Muscle of arm (tissue), 12 donors: Measurements from ENCODE around the gene FIBCD1. TPM values are rescaled to one million over a fixed set of nuclear protein-coding genes. Genes with fewer than 3 reads are reported as not detected.
"Not testable (repeated sequence)": the region's sequence is repeated elsewhere in the genome, so short reads cannot be mapped to it uniquely, and the experiment has no call there.

Source experiments
- DNase-seq: peaks from one replicate; pipeline ENCODE4 v3.0.0-alpha.2; 2013
- polyA plus RNA-seq, 12 donors: library from polyadenylated mRNA; unstranded; fragments of 120-200 nt; gene quantifications; one replicate each; pipeline ENCODE4 v1.2.1, GENCODE V29; 2013; ENCODE audit not compliant: insufficient read length in 12 of 12

Gene FIBCD1
- polyA plus RNA-seq, 12 donors, result 0.12 to 3.3 (median 0.26) TPM; not detected in 8

- no peak for DNase-seq
These were observed 17.0 kb upstream of the FIBCD1 start for GRCh38 chr9:130955947-130956621.

- DNase-seq, result not testable (repeated sequence)
These were observed 15.9 kb upstream of the FIBCD1 start for GRCh38 chr9:130954925-130955324.

GRCh38 chr9:130954317-130954716 is 15.3 kb upstream of the FIBCD1 start:
- DNase-seq, result no peak

GRCh38 chr9:130952065-130952762 is 13.2 kb upstream of the FIBCD1 start:
- no peak for DNase-seq

- no peak for DNase-seq
These were observed 10.9 kb upstream of the FIBCD1 start for GRCh38 chr9:130950039-130950311.

GRCh38 chr9:130949188-130950038 is 10.4 kb upstream of the FIBCD1 start:
- DNase-seq, result no peak

- DNase-seq, result no peak
These were observed 9.2 kb upstream of the FIBCD1 start for GRCh38 chr9:130948266-130948665.

GRCh38 chr9:130947618-130948140 is 8.6 kb upstream of the FIBCD1 start:
- DNase-seq, result no peak

- no peak for DNase-seq
These were observed 7.9 kb upstream of the FIBCD1 start for GRCh38 chr9:130946766-130947617.

- no peak for DNase-seq
These were observed 6.1 kb upstream of the FIBCD1 start for GRCh38 chr9:130945173-130945572.

- no peak for DNase-seq
These were observed 5.5 kb upstream of the FIBCD1 start for GRCh38 chr9:130944510-130945058.

GRCh38 chr9:130943777-130944176 is 4.7 kb upstream of the FIBCD1 start:
- no peak for DNase-seq

- no peak for DNase-seq
These were observed 4.2 kb upstream of the FIBCD1 start for GRCh38 chr9:130943221-130943620.

GRCh38 chr9:130942679-130943078 is 3.6 kb upstream of the FIBCD1 start:
- no peak for DNase-seq

GRCh38 chr9:130942084-130942483 is 3.0 kb upstream of the FIBCD1 start:
- no peak for DNase-seq

GRCh38 chr9:130940693-130941576 is 1.9 kb upstream of the FIBCD1 start:
- no peak for DNase-seq

- no peak for DNase-seq
These were observed 1.0 kb upstream of the FIBCD1 start for GRCh38 chr9:130940027-130940549.

GRCh38 chr9:130939405-130940026 is 469 bp upstream of the FIBCD1 start:
- no peak for DNase-seq

GRCh38 chr9:130938184-130938651 is 829 bp downstream of the FIBCD1 start:
- DNase-seq, result no peak
